K562 (cell line): ENCODE data around the gene ZSCAN21. TPM values are rescaled to one million over a fixed set of nuclear protein-coding genes. Genes with fewer than 3 reads are reported as not detected.

Experiments used
- ATF3 ChIP-seq, 2 experiments: fragments of 450-650 bp in 1 of 2; sonication (generic) in 1 of 2; formaldehyde crosslinking in 1 of 2; IDR thresholded peaks in 1 of 2; conservative IDR thresholded peaks in 1 of 2; 2 replicates each; pipeline versions ENCODE4 v1.6.1 to v1.8.1; 2016 to 2023; ENCODE audit warnings: mild to moderate bottlenecking in 2 of 2, moderate library complexity in 2 of 2, inconsistent platforms in 1 of 2, missing genetic modification reagents in 1 of 2
- BRD4 ChIP-seq: fragments of 200-600 bp; sonication (generic); IDR thresholded peaks from 2 replicates; pipeline ENCODE4 v1.6.1; 2017; ENCODE audit warnings: inconsistent platforms
- CTBP1 ChIP-seq: fragments of 450-650 bp; IDR thresholded peaks from 2 replicates; pipeline ENCODE4 v1.6.1; 2016; ENCODE audit warnings: borderline replicate concordance
- E2F6 ChIP-seq, 2 experiments: IDR thresholded peaks; 2 replicates each; pipeline ENCODE4 v1.6.1; 2011; ENCODE audit warnings: borderline replicate concordance in 1 of 2, control low read depth in 1 of 2, low read depth in 1 of 2, low read length in 1 of 2, mild to moderate bottlenecking in 1 of 2, mixed read lengths in 1 of 2, moderate library complexity in 1 of 2; ENCODE audit not compliant: insufficient read depth in 1 of 2, insufficient read length in 1 of 2, poor library complexity in 1 of 2, severe bottlenecking in 1 of 2; ENCODE audit errors: extremely low read depth in 1 of 2
- HLTF ChIP-seq: fragments of 450-650 bp; IDR thresholded peaks from 2 replicates; pipeline ENCODE4 v1.6.1; 2016
- MLX ChIP-seq, 2 experiments: fragments of 450-650 bp in 1 of 2; sonication (generic) in 1 of 2; formaldehyde crosslinking; conservative IDR thresholded peaks; 2 replicates each; pipeline versions ENCODE4 v1.4.0 to v1.8.1; 2020 to 2022; ENCODE audit warnings: mild to moderate bottlenecking in 1 of 2, missing genetic modification reagents in 1 of 2
- MNT ChIP-seq, 2 experiments: fragments of 450-650 bp; conservative IDR thresholded peaks; 2 replicates each; pipeline ENCODE4 v1.6.1; 2017; ENCODE audit warnings: mild to moderate bottlenecking in 2 of 2, moderate library complexity in 2 of 2
- PKNOX1 ChIP-seq: fragments of 450-650 bp; IDR thresholded peaks from 2 replicates; pipeline ENCODE4 v1.6.1; 2016
- REST ChIP-seq, 2 experiments: fragments of 450-650 bp; formaldehyde crosslinking in 1 of 2; IDR thresholded peaks; 2 replicates each; pipeline versions ENCODE4 v1.4.0 to v1.6.1; 2014 to 2020; ENCODE audit warnings: mild to moderate bottlenecking in 2 of 2, borderline replicate concordance in 1 of 2, low read depth in 1 of 2
- polyA plus RNA-seq, 8 experiments: library from polyadenylated mRNA; depleted of rRNA in 4 of 8; stranded (reverse) in 5 of 8; unstranded in 3 of 8; fragments of >200 nt; fragmentation: Nextera tagmentation in 2 of 8; fragmentation: Illumina TruSeq in 1 of 8; extraction: Ambion mirVana in 2 of 8; extraction: Trizol in 1 of 8; gene quantifications; 2 replicates each; pipeline versions ENCODE4 v1.2.1 to v1.2.3, GENCODE V29; 2011 to 2014; ENCODE audit warnings: inconsistent platforms in 1 of 8, missing spikeins in 1 of 8
- total RNA-seq, 7 experiments: library from RNA; depleted of rRNA in 6 of 7; stranded (reverse); fragments of >200 nt in 6 of 7; fragmentation: Illumina TruSeq in 2 of 7; extraction: Trizol in 2 of 7; gene quantifications; 2 replicates each; pipeline versions ENCODE4 v1.2.1 to v1.2.3, GENCODE V29; 2011 to 2021; ENCODE audit warnings: low replicate concordance in 1 of 7

Gene ZSCAN21
- total and polyA plus RNA-seq, 9 of the 15 experiments (the other 6 are each of a cell fraction or from before 2014, with no cell fraction given): 5.9 to 15.5 (median 13.2) TPM

- TF ChIP-seq REST (IDR thresholded peaks at IDR 0.05; ENCODE audit: borderline replicate concordance) (peak; percentile 5; the same call in 1 of the 2 replicates), REST (CRISPR knock-in tag; IDR thresholded peaks at IDR 0.05; ENCODE audit: low read depth) (peak; percentile 23; the same call in 1 of the 2 replicates), MNT (conservative IDR thresholded peaks at IDR 0.05) (peak; percentile 87 to 96), BRD4 (peak; percentile 78), ATF3 (IDR thresholded peaks at IDR 0.05) (no peak), ATF3 (CRISPR knock-in tag; conservative IDR thresholded peaks at IDR 0.05) (peak; percentile 94), E2F6 (IDR thresholded peaks at IDR 0.05; ENCODE audit: borderline replicate concordance in 1 of 2, extremely low read depth in 1 of 2, insufficient read depth in 1 of 2, insufficient read length in 1 of 2, low read depth in 1 of 2, low read length in 1 of 2, poor library complexity in 1 of 2, severe bottlenecking in 1 of 2) (peak; percentile 96 to 99), CTBP1 (peak; percentile 79; the same call in 1 of the 2 replicates), PKNOX1 (0 out of 2 replicates have a peak, but pooled peaks have one; percentile 20), HLTF (0 out of 2 replicates have a peak, but pooled peaks have one; percentile 17), MLX (CRISPR knock-in tag; conservative IDR thresholded peaks at IDR 0.05) (peak in 1 of 2 experiments; percentile 97; a peak in 2 of 4 replicates)
These were observed 39.3 kb downstream of the ZSCAN21 start, which contains the start of gene COPS6 (continued) for GRCh38 chr7:100088621-100089457.
